Measurements from ENCODE around the gene MOB1B. TPM values are rescaled to one million over a fixed set of nuclear protein-coding genes. Genes with fewer than 3 reads are reported as not detected.

Gene MOB1B
- total RNA-seq, 3 donors from 2014 or later (not counting 1 experiment from before 2014, with no cell fraction given), result 15.1 to 23.6 (median 22.6) TPM

GRCh38 chr4:70935038-70935695, 33.0 kb downstream of the MOB1B start:
- ATAC-seq (no peak), DNase-seq (no peak)
- Mint-ChIP-seq H3K27me3 (ENCODE audit: low read depth in 2 of 2) (no peaks in the 10 kb centered on the region), H3K4me3 (no peak overlapping the region), H3K27ac (no peak overlapping the region), H3K4me1 (peaks cover 20 to 42% of the 10 kb centered on the region in 2 donors), H3K36me3 (no peaks in the 10 kb centered on the region), H3K9me3 (no peaks in the 10 kb centered on the region)
- no peaks in the 10 kb centered on the region for H3K36me3 ChIP-seq (ENCODE audit: control insufficient read depth, insufficient read depth, low read length)
- TF ChIP-seq CTCF (IDR thresholded peaks at IDR 0.05), result no peak
- H3K27me3 ChIP-seq (ENCODE audit: control insufficient read depth, insufficient read depth, low read length), result no peaks in the 10 kb centered on the region
- H3K4me1 ChIP-seq (ENCODE audit: control insufficient read depth, insufficient read depth, low read length), result peaks cover 4% of the 10 kb centered on the region
- intact Hi-C loops (cut with micrococcal nuclease), result no loop called here
- no peak overlapping the region for H3K4me3 ChIP-seq (ENCODE audit: low read length)
- 96% methylated on average over 7 of the region's 7 CpGs for WGBS (ENCODE audit: insufficient coverage)
- no peak overlapping the region for H3K27ac ChIP-seq (ENCODE audit: low read length)
- no peaks in the 10 kb centered on the region for H3K9me3 ChIP-seq (ENCODE audit: control insufficient read depth, insufficient read depth, low read length)

- ATAC-seq (no peak), DNase-seq (peak in 1 of 2 donors; percentile 7)
- H3K36me3 ChIP-seq (ENCODE audit: control insufficient read depth, insufficient read depth, low read length), result no peaks in the 10 kb centered on the region
- intact Hi-C loops (cut with micrococcal nuclease), result no loop called here
- H3K4me3 ChIP-seq (ENCODE audit: low read length), result no peak overlapping the region
- Mint-ChIP-seq H3K27me3 (ENCODE audit: low read depth in 2 of 2) (no peaks in the 10 kb centered on the region), H3K4me1 (peaks cover 16 to 37% of the 10 kb centered on the region in 2 donors), H3K27ac (peak overlapping the region in 1 of 2 donors; percentile 43), H3K4me3 (no peak overlapping the region), H3K36me3 (no peaks in the 10 kb centered on the region), H3K9me3 (no peaks in the 10 kb centered on the region)
- H3K9me3 ChIP-seq (ENCODE audit: control insufficient read depth, insufficient read depth, low read length), result no peaks in the 10 kb centered on the region
- H3K4me1 ChIP-seq (ENCODE audit: control insufficient read depth, insufficient read depth, low read length), result peaks cover 4% of the 10 kb centered on the region
- H3K27ac ChIP-seq (ENCODE audit: low read length), result no peak overlapping the region
- 82% methylated on average over 4 of the region's 4 CpGs for WGBS (ENCODE audit: insufficient coverage)
- H3K27me3 ChIP-seq (ENCODE audit: control insufficient read depth, insufficient read depth, low read length), result no peaks in the 10 kb centered on the region
- no peak for TF ChIP-seq CTCF (IDR thresholded peaks at IDR 0.05)
These were observed 34.1 kb downstream of the MOB1B start for GRCh38 chr4:70936200-70936787.

- 83% methylated on average over 1 of the region's 3 CpGs for WGBS (ENCODE audit: insufficient coverage)
- Mint-ChIP-seq H3K36me3 (no peaks in the 10 kb centered on the region), H3K27me3 (ENCODE audit: low read depth in 2 of 2) (no peaks in the 10 kb centered on the region), H3K27ac (no peak overlapping the region), H3K9me3 (no peaks in the 10 kb centered on the region), H3K4me3 (no peak overlapping the region), H3K4me1 (peaks cover 11 to 28% of the 10 kb centered on the region in 2 donors)
- Histone ChIP-seq H3K27ac (ENCODE audit: low read length) (no peak overlapping the region), H3K27me3 (ENCODE audit: control insufficient read depth, insufficient read depth, low read length) (no peaks in the 10 kb centered on the region), H3K4me3 (ENCODE audit: low read length) (no peak overlapping the region), H3K36me3 (ENCODE audit: control insufficient read depth, insufficient read depth, low read length) (no peaks in the 10 kb centered on the region), H3K4me1 (ENCODE audit: control insufficient read depth, insufficient read depth, low read length) (peaks cover 4% of the 10 kb centered on the region), H3K9me3 (ENCODE audit: control insufficient read depth, insufficient read depth, low read length) (no peaks in the 10 kb centered on the region)
- DNase-seq (no peak), ATAC-seq (no peak)
- TF ChIP-seq CTCF (IDR thresholded peaks at IDR 0.05), result no peak
- intact Hi-C loops (cut with micrococcal nuclease), result no loop called here
These were observed 35.9 kb downstream of the MOB1B start for GRCh38 chr4:70938086-70938485.

Data from natural killer cell (primary cell).